ENCODE results near the gene ECHS1.

DNA sequence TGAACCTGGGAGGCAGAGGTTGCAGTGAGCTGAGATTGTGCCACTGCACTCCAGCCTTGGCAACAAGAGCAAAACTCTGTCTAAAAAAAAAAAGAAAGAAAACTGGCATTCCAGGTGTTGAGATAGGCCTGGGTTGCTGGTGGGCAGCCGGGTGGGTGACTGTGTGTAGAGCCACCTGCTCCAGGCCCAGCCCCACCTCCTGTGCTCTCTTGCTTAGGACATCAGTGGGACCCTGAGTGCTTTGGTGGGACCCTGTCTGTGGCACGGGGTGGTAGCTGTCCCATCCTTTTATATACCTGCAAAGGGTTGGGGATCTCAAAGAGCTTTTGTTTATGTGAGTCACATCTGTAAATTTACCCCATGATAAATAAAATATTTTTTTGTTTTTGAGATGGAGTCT is 12.1 kb upstream of the ECHS1 start:
- TF ChIP-seq, protein P1, sequence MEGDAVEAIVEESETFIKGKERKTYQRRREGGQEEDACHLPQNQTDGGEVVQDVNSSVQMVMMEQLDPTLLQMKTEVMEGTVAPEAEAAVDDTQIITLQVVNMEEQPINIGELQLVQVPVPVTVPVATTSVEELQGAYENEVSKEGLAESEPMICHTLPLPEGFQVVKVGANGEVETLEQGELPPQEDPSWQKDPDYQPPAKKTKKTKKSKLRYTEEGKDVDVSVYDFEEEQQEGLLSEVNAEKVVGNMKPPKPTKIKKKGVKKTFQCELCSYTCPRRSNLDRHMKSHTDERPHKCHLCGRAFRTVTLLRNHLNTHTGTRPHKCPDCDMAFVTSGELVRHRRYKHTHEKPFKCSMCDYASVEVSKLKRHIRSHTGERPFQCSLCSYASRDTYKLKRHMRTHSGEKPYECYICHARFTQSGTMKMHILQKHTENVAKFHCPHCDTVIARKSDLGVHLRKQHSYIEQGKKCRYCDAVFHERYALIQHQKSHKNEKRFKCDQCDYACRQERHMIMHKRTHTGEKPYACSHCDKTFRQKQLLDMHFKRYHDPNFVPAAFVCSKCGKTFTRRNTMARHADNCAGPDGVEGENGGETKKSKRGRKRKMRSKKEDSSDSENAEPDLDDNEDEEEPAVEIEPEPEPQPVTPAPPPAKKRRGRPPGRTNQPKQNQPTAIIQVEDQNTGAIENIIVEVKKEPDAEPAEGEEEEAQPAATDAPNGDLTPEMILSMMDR (IDR thresholded peaks at IDR 0.05): no peak
- no peak for TF ChIP-seq POLR2A (IDR thresholded peaks at IDR 0.05)
